Measurements from ENCODE around the gene EEF1G. TPM values are rescaled to one million over a fixed set of nuclear protein-coding genes. Genes with fewer than 3 reads are reported as not detected.

The EEF1G gene
- total and polyA plus RNA-seq, 2 of the 13 experiments (the other 11 are each of a cell fraction or from before 2014, with no cell fraction given): 1,787 to 2,144 TPM

- TF ChIP-seq DMAP1 (CRISPR knock-in tag; IDR thresholded peaks at IDR 0.05): no peak
- TF ChIP-seq ATM (IDR thresholded peaks at IDR 0.05; ENCODE audit: borderline replicate concordance): no peak
- TF ChIP-seq HNF4A (CRISPR knock-in tag; IDR thresholded peaks at IDR 0.05): no peak
- TF ChIP-seq EZH2 (conservative IDR thresholded peaks at IDR 0.05; ENCODE audit: low read depth, low read length): no peak
- TF ChIP-seq MTA3 (CRISPR knock-in tag; IDR thresholded peaks at IDR 0.05): no peak
- 0 out of 2 replicates have a peak, but pooled peaks have one; percentile 11 for TF ChIP-seq RXRA (CRISPR knock-in tag; IDR thresholded peaks at IDR 0.05)
- TF ChIP-seq ZNF629 (CRISPR knock-in tag; conservative IDR thresholded peaks at IDR 0.05): no peak
- TF ChIP-seq ELF3 (CRISPR knock-in tag; IDR thresholded peaks at IDR 0.05): no peak
- TF ChIP-seq AGO2 (optimal IDR thresholded peaks at IDR 0.05; ENCODE audit: low read depth, low read length): peak; percentile 90
- no peak for TF ChIP-seq RELA (CRISPR knock-in tag; IDR thresholded peaks at IDR 0.05)
- peak; percentile 43 for TF ChIP-seq AGO1 (IDR thresholded peaks at IDR 0.05; ENCODE audit: low read depth, low read length, poor library complexity, severe bottlenecking)
- no peak for TF ChIP-seq CERS6 (CRISPR knock-in tag; IDR thresholded peaks at IDR 0.05)
- no peak for TF ChIP-seq RARG (CRISPR knock-in tag; IDR thresholded peaks at IDR 0.05; ENCODE audit: low read depth)
- no peak for TF ChIP-seq ZNF460 (CRISPR knock-in tag; IDR thresholded peaks at IDR 0.05; ENCODE audit: borderline replicate concordance)
- TF ChIP-seq TBX3 (IDR thresholded peaks at IDR 0.05; ENCODE audit: borderline replicate concordance): peak; percentile 96
- TF ChIP-seq RFXAP (CRISPR knock-in tag; IDR thresholded peaks at IDR 0.05; ENCODE audit: borderline replicate concordance): peak; percentile 99
- TF ChIP-seq SMC3 (IDR thresholded peaks at IDR 0.05; ENCODE audit: low read length): no peak
- TF ChIP-seq CREB1 (IDR thresholded peaks at IDR 0.05): no peak; the same call in 1 of the 2 replicates
- TF ChIP-seq CREB1 (CRISPR knock-in tag; IDR thresholded peaks at IDR 0.05): 0 out of 2 replicates have a peak, but pooled peaks have one; percentile 37
- TF ChIP-seq TIGD3 (CRISPR knock-in tag; IDR thresholded peaks at IDR 0.05; ENCODE audit: borderline replicate concordance): no peak
- no peak for TF ChIP-seq ZNF841 (CRISPR knock-in tag; IDR thresholded peaks at IDR 0.05; ENCODE audit: borderline replicate concordance)
- TF ChIP-seq FOXP1 (IDR thresholded peaks at IDR 0.05): no peak
- no peak for TF ChIP-seq FOXP1 (CRISPR knock-in tag; IDR thresholded peaks at IDR 0.05)
- no peak for TF ChIP-seq GZF1 (CRISPR knock-in tag; IDR thresholded peaks at IDR 0.05)
- no peak for TF ChIP-seq NFE2L1 (CRISPR knock-in tag; IDR thresholded peaks at IDR 0.05; ENCODE audit: borderline replicate concordance)
- no peak for TF ChIP-seq NFE2 (CRISPR knock-in tag; IDR thresholded peaks at IDR 0.05)
- TF ChIP-seq GRHL1 (CRISPR knock-in tag; conservative IDR thresholded peaks at IDR 0.05): no peak
- no peak for TF ChIP-seq KLF9 (CRISPR knock-in tag; IDR thresholded peaks at IDR 0.05; ENCODE audit: low read depth)
- TF ChIP-seq HNF4G (IDR thresholded peaks at IDR 0.05; ENCODE audit: borderline replicate concordance, low read depth, low read length): no peak
- TF ChIP-seq HNF4G (CRISPR knock-in tag; IDR thresholded peaks at IDR 0.05; ENCODE audit: borderline replicate concordance, low read depth): no peak
- no peak for TF ChIP-seq MAFG (CRISPR knock-in tag; IDR thresholded peaks at IDR 0.05)
Observed at GRCh38 chr11:62556108-62556874, 17.4 kb downstream of the EEF1G start (continued).

Data from HepG2 (cell line).